Measurements from ENCODE around the gene ARSG. TPM values are rescaled to one million over a fixed set of nuclear protein-coding genes. Genes with fewer than 3 reads are reported as not detected.

The ARSG gene
- total RNA-seq, 1 donor from 2014 or later = 19.5 TPM

GRCh38 chr17:68298601-68299000 lies 7.3 kb downstream of the ARSG start:
- H3K27ac Mint-ChIP-seq = no peak overlapping the region
- TF ChIP-seq CTCF (IDR thresholded peaks at IDR 0.05) (no peak), EZH2 (IDR thresholded peaks at IDR 0.05) (no peak), EZH2phosphoT487 (IDR thresholded peaks at IDR 0.05) (no peak)
- no peak overlapping the region for H3K4me3 ChIP-seq
- no peak overlapping the region for H3K9ac ChIP-seq
- H3K4me1 ChIP-seq = peaks cover 40% of the 10 kb centered on the region
- peaks cover 34% of the 10 kb centered on the region for H3F3A ChIP-seq (ENCODE audit: low read depth)
- peaks cover 12% of the 10 kb centered on the region for H3K4me1 Mint-ChIP-seq
- H3K36me3 ChIP-seq = no peaks in the 10 kb centered on the region
- no peak overlapping the region for H2AFZ ChIP-seq (replicated peaks)
- H3K79me2 ChIP-seq (ENCODE audit: low read depth) = no peaks in the 10 kb centered on the region
- no peak overlapping the region for H3K27ac ChIP-seq
- peaks cover 8% of the 10 kb centered on the region for H3K27me3 Mint-ChIP-seq (ENCODE audit: insufficient read depth, low read depth)
- H3K9me3 ChIP-seq (ENCODE audit: low read depth) = no peaks in the 10 kb centered on the region
- H3K9me3 Mint-ChIP-seq = peaks cover 18% of the 10 kb centered on the region
- H3K27me3 ChIP-seq = peaks cover under 1% of the 10 kb centered on the region
- H4K20me1 ChIP-seq (ENCODE audit: low read depth) = no peaks in the 10 kb centered on the region
- H3K4me3 Mint-ChIP-seq = no peak overlapping the region
- no peak for DNase-seq (ENCODE audit: low spot score)
- H3K4me2 ChIP-seq = no peak overlapping the region
- H3K36me3 Mint-ChIP-seq = peaks cover 2% of the 10 kb centered on the region

- H3K27ac Mint-ChIP-seq = no peak overlapping the region
- TF ChIP-seq EZH2phosphoT487 (IDR thresholded peaks at IDR 0.05) (no peak), EZH2 (IDR thresholded peaks at IDR 0.05) (no peak), CTCF (IDR thresholded peaks at IDR 0.05) (no peak)
These were observed 8.5 kb downstream of the ARSG start for GRCh38 chr17:68299817-68300216.

GRCh38 chr17:68301438-68301959 lies 10.2 kb downstream of the ARSG start:
- Mint-ChIP-seq H3K27ac (peak overlapping the region; percentile 23), H3K27me3 (ENCODE audit: insufficient read depth, low read depth) (peaks cover 7% of the 10 kb centered on the region), H3K4me3 (no peak overlapping the region), H3K4me1 (peaks cover 5% of the 10 kb centered on the region), H3K9me3 (peaks cover 18% of the 10 kb centered on the region), H3K36me3 (peaks cover 2% of the 10 kb centered on the region)
- Histone ChIP-seq H3K79me2 (ENCODE audit: low read depth) (no peaks in the 10 kb centered on the region), H3K27ac (peak overlapping the region; percentile 56), H3K9ac (no peak overlapping the region), H4K20me1 (ENCODE audit: low read depth) (no peaks in the 10 kb centered on the region), H3K27me3 (no peaks in the 10 kb centered on the region), H3F3A (ENCODE audit: low read depth) (peaks cover 18% of the 10 kb centered on the region), H3K4me3 (no peak overlapping the region), H3K36me3 (no peaks in the 10 kb centered on the region), H3K4me2 (peak overlapping the region; percentile 40), H2AFZ (replicated peaks) (peak overlapping the region; percentile 12), H3K9me3 (ENCODE audit: low read depth) (no peaks in the 10 kb centered on the region), H3K4me1 (peaks cover 21% of the 10 kb centered on the region)
- TF ChIP-seq EZH2 (IDR thresholded peaks at IDR 0.05) (no peak), EZH2phosphoT487 (IDR thresholded peaks at IDR 0.05) (no peak), CTCF (IDR thresholded peaks at IDR 0.05) (no peak)
- peak; percentile 42 for DNase-seq (ENCODE audit: low spot score)

More at GRCh38 chr17:68299817-68300216, 8.5 kb downstream of the ARSG start:
- Histone ChIP-seq H3F3A (ENCODE audit: low read depth) (peaks cover 22% of the 10 kb centered on the region), H3K27me3 (no peaks in the 10 kb centered on the region), H3K79me2 (ENCODE audit: low read depth) (no peaks in the 10 kb centered on the region), H3K4me1 (peaks cover 28% of the 10 kb centered on the region), H3K4me2 (no peak overlapping the region), H3K36me3 (no peaks in the 10 kb centered on the region), H4K20me1 (ENCODE audit: low read depth) (no peaks in the 10 kb centered on the region), H3K4me3 (no peak overlapping the region), H3K9me3 (ENCODE audit: low read depth) (no peaks in the 10 kb centered on the region), H3K27ac (no peak overlapping the region), H2AFZ (replicated peaks) (no peak overlapping the region), H3K9ac (no peak overlapping the region)
- Mint-ChIP-seq H3K9me3 (peaks cover 18% of the 10 kb centered on the region), H3K27me3 (ENCODE audit: insufficient read depth, low read depth) (peaks cover 7% of the 10 kb centered on the region), H3K4me3 (no peak overlapping the region), H3K4me1 (peaks cover 5% of the 10 kb centered on the region), H3K36me3 (peaks cover 2% of the 10 kb centered on the region)
- no peak for DNase-seq (ENCODE audit: low spot score)
